Ramos (cell line): ENCODE measurements around the gene STXBP1.
"Not testable (repeated sequence)": the region's sequence is repeated elsewhere in the genome, so short reads cannot be mapped to it uniquely, and the experiment has no call there.

Source experiments
- in situ Hi-C: fragments of 300-500 bp; cut with MboI; formaldehyde crosslinking; loops from one replicate; pipeline ENCODE4 v1.14.3; 2022; ENCODE audit warnings: low sequenced_read_pairs; ENCODE audit not compliant: unreplicated experiment

Gene STXBP1

GRCh38 chr9:127608104-127608966 is 3.7 kb upstream of the STXBP1 start:
- in situ Hi-C loops: no loop called here

- in situ Hi-C loops: no loop called here
These were observed 526 bp upstream of the STXBP1 start for GRCh38 chr9:127611603-127611898.

- in situ Hi-C loops: no loop called here
These were observed 984 bp downstream of the STXBP1 start for GRCh38 chr9:127612939-127613582.

- in situ Hi-C loops: no loop called here
These were observed 1.5 kb downstream of the STXBP1 start for GRCh38 chr9:127613583-127613954.

GRCh38 chr9:127614961-127615360 is 2.9 kb downstream of the STXBP1 start:
- in situ Hi-C loops: no loop called here

DNA sequence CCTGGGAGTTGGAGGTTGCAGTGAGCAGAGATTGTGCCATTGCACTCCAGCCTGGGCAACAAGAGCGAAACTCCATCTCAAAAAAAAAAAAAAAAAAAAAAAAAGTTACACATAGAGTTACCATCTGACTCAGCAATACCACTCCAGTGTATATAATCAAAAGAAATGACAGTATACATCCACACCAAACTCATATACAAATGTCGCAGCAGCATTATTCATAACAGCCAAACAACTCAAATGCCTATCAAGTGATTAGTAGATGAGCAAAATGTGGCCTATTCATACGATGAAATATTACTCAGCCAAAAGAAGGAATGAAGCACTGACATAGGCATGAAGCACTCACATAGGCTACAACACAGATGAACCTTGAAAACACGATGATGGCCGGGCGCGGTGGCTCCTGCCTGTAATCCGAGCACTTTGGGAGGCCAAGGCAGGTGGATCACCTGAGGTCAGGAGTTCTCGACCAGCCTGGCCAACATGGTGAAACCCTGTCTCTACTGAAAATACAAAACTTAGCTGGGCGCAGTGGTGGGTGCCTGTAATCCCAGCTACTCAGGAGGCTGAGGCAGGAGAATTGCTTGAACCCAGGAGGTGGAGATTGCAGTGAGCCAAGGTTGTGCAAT is 9.4 kb downstream of the STXBP1 start:
- in situ Hi-C loops: not testable (repeated sequence)

GRCh38 chr9:127626752-127627493 is 14.8 kb downstream of the STXBP1 start:
- in situ Hi-C loops: no loop called here

DNA sequence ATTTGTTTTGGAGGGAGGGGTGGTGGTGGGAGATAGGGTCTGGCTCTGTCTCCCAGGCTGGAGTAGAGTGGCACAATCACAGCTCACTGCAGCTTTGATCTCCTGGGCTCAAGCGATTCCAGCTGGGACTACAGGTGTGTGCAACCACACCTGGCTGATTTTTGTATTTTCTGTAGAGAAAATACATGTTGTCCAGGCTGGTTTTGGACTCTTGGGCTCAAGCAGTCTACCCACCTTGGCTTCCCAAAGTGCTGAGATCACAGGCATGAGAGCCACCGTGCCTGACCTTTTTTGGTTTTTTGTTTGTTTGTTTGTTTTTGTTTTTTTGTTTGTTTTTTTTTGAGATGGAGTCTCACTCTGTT is 15.4 kb downstream of the STXBP1 start:
- in situ Hi-C loops: no loop called here

DNA sequence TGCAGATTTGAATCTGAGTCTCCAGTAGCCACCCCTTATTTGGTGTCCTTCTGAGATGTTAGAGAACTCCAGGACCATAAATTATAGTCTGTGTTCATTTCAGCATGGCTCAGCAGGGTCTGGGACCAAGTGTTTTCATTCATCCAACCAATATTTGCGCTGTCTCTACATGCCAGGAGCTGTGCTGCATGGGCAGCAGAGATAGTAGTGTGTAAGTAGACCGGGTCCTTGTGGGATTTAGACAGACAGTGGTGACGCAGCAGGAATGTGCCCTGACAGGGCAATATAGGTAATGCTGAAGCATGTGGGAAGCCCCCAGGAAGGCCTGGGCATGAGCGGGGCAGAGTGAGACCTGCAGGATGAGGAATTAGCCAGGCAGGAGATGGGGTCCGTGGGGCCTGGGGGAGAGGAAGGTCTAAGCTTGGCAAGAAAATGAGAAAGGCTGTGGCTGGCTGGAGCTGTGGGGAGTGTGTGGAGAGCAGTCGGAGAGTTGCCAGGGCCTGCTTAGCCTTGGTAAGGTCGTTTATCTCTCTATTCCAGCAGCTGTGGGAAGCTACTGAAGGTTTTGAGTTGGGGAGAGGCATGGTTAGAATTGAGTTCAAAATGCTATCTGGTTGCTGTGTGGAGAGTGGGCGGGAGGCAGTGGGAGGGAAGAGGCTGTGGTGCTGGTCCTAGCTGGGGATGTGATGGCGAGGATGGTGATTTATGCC is 16.8 kb downstream of the STXBP1 start:
- in situ Hi-C loops: no loop called here

GRCh38 chr9:127629468-127630081 is 17.5 kb downstream of the STXBP1 start:
- in situ Hi-C loops: no loop called here

- in situ Hi-C loops: no loop called here
These were observed 21.3 kb downstream of the STXBP1 start for GRCh38 chr9:127633216-127633862.

DNA sequence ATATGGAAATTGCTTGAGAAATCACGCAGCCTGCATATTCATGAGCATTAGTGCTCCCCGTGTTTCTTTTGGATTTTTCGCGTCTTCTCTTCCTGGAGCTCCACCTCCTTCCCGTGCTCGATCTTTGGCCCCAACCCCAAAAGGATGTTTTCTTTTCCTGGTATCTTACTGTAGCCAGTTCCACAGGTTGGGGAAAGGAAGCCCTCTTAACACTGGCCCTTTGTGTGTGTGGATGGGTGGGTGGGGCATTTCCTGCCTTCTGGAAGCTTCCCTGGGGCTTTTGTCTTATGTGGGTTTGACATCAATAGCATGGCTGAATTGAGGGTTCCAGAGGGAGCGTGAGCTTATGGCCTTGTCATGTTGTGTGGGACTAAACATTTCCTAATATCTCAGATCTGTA is 21.9 kb downstream of the STXBP1 start:
- in situ Hi-C loops: no loop called here

- in situ Hi-C loops: no loop called here
These were observed 22.6 kb downstream of the STXBP1 start for GRCh38 chr9:127634698-127635097.

DNA sequence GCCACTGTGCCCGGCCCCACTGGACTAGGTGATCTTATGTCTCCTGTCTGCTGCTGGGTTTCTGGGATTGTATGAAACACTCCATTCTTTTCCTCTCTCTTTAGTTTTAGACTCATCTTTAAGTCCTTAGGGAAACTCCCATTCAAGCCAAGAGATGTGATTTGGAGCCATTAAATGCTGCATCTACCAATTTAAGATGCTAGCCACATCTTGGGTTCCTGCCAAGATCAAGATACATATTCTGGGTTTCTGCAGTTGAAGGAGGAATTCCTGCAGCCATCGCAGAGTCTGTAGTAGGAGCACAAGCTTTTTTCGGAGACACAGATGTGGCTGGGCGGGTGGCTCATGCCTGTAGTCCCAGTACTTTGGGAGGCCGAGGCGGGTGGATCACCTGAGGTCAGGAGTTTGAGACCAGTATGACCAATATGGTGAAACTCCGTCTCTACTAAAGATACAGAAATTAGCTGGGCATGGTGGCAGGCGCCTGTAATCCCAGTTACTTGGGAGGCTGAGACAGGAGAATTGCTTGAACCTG is 23.2 kb downstream of the STXBP1 start:
- in situ Hi-C loops: no loop called here

DNA sequence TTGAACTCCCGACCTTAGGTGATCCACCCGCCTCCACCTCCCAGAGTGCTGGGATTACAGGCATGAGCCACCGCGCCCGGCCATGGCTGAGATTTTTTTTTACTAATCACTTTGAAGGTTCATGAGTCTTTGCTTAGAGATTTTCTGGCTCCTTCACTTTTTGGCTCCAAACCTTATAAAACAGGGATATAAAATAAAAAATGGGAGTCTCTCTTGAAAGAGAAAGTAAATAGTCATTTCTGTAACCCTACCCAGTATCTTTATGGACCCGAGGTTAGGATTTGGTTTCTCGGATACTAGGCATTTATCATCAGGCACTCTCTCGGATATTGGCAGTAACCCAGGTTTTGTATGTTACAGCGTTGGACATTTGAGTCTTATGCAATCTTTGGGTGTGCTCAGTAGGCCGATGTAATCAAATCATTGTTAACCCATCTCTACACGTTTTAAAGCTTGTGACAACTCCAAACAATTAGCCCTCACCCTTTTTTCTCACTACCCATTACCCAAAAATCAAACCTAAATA is 25.3 kb downstream of the STXBP1 start:
- in situ Hi-C loops: no loop called here

DNA sequence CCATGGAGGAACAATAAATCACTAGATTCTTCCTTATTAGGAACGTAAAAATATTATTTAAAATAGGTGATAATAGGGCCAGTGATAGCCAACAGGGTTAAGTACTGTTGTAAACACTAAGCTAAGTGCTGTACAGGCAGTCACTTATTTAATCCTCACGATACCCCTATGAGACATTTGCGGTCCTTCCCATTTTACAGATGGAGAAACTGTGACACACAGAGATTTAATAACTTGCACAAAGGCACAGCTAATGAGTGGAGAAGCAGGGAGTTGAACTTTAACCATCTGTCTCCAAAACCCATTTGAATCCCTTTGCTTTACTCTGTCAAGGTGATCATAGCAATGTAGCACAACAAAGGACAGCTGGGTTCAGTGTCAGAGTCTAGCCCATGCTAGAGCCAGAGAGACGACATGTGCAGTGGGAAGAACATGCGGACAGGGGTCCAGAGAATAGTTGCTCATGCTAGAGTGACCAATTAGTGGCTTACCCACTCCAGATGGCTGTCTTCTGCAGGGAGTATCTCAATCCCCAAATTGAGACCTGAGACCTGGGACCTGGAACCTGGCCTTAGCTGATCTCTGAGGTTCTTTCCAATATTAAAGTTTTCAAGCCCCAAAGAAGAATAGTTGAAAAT is 28.9 kb downstream of the STXBP1 start:
- in situ Hi-C loops: no loop called here

- in situ Hi-C loops: no loop called here
These were observed 30.1 kb downstream of the STXBP1 start for GRCh38 chr9:127642082-127642740.
